Measurements from ENCODE around the gene ZNF37A.
"Not testable (repeated sequence)": the region's sequence is repeated elsewhere in the genome, so short reads cannot be mapped to it uniquely, and the experiment has no call there.

Gene ZNF37A

GRCh38 chr10:38146579-38147333, 52.6 kb downstream of the ZNF37A start:
- H3K4me3 ChIP-seq (ENCODE audit: control insufficient read depth, low read depth, low read length): no peak overlapping the region
- TF ChIP-seq CTCF (IDR thresholded peaks at IDR 0.05; ENCODE audit: control insufficient read depth, insufficient read depth, low read depth, low read length, missing control alignments): no peak
- DNase-seq (ENCODE audit: low read depth): no peak

GRCh38 chr10:38147686-38148085, 53.5 kb downstream of the ZNF37A start:
- H3K4me3 ChIP-seq (ENCODE audit: control insufficient read depth, low read depth, low read length): no peak overlapping the region
- DNase-seq (ENCODE audit: low read depth): no peak
- no peak for TF ChIP-seq CTCF (IDR thresholded peaks at IDR 0.05; ENCODE audit: control insufficient read depth, insufficient read depth, low read depth, low read length, missing control alignments)

GRCh38 chr10:38150891-38151463, 56.8 kb downstream of the ZNF37A start:
- peak; percentile 4 for DNase-seq (ENCODE audit: low read depth)
- H3K4me3 ChIP-seq (ENCODE audit: control insufficient read depth, low read depth, low read length): not testable (repeated sequence)

GRCh38 chr10:38156416-38157269, 62.5 kb downstream of the ZNF37A start:
- TF ChIP-seq CTCF (IDR thresholded peaks at IDR 0.05; ENCODE audit: control insufficient read depth, insufficient read depth, low read depth, low read length, missing control alignments): no peak
- no peak for DNase-seq (ENCODE audit: low read depth)
- no peak overlapping the region for H3K4me3 ChIP-seq (ENCODE audit: control insufficient read depth, low read depth, low read length)

- no peak for DNase-seq (ENCODE audit: low read depth)
- TF ChIP-seq CTCF (IDR thresholded peaks at IDR 0.05; ENCODE audit: control insufficient read depth, insufficient read depth, low read depth, low read length, missing control alignments): no peak
- H3K4me3 ChIP-seq (ENCODE audit: control insufficient read depth, low read depth, low read length): no peak overlapping the region
These were observed 63.1 kb downstream of the ZNF37A start for GRCh38 chr10:38157270-38157685.

- no peak for DNase-seq (ENCODE audit: low read depth)
- H3K4me3 ChIP-seq (ENCODE audit: control insufficient read depth, low read depth, low read length): no peak overlapping the region
- TF ChIP-seq CTCF (IDR thresholded peaks at IDR 0.05; ENCODE audit: control insufficient read depth, insufficient read depth, low read depth, low read length, missing control alignments): no peak
These were observed 64.9 kb downstream of the ZNF37A start for GRCh38 chr10:38159004-38159403.

- DNase-seq (ENCODE audit: low read depth): no peak
- no peak for TF ChIP-seq CTCF (IDR thresholded peaks at IDR 0.05; ENCODE audit: control insufficient read depth, insufficient read depth, low read depth, low read length, missing control alignments)
- H3K4me3 ChIP-seq (ENCODE audit: control insufficient read depth, low read depth, low read length): no peak overlapping the region
These were observed 69.5 kb downstream of the ZNF37A start for GRCh38 chr10:38163617-38164016.

Measured in AG09309 (cell line).